K562 (cell line): ENCODE results near the gene PRND. TPM values are rescaled to one million over a fixed set of nuclear protein-coding genes. Genes with fewer than 3 reads are reported as not detected.

Experiments used
- ATAC-seq: fragments of 200-7000 bp; cut with Tn5 transposase; 3 replicates; pipeline ENCODE4 v1.9.1; 2020; ENCODE audit warnings: moderate library complexity
- BruUV-seq: library from RNA; stranded (reverse); fragments of 400-500 nt; replicated peaks from 2 replicates; lab custom pipeline; 2021; lab: Mats Ljungman, UMichigan
- CTCF ChIA-PET: fragments of 300-600 bp; formaldehyde crosslinking; extraction: SDS; loops from one replicate; lab custom pipeline; 2021; ENCODE audit warnings: low intra/inter-chr PET ratio; lab: Yijun Ruan, JAX
- POLR2A ChIA-PET: fragments of 300-600, 350-650 bp; sonication (Branson Sonifier 250); formaldehyde crosslinking; extraction: SDS; loops from one replicate; lab custom pipeline; 2021; ENCODE audit warnings: antibody characterized with exemption, inconsistent platforms; lab: Yijun Ruan, JAX
- DNase-seq, 4 experiments: peaks; one replicate each; pipeline versions ENCODE4 v3.0.0 to v3.0.0-alpha.2; 2011 to 2018; ENCODE audit warnings: low spot score in 3 of 4, mixed read lengths in 3 of 4; ENCODE audit errors: extremely low read depth in 1 of 4
- FAIRE-seq: peaks from 2 replicates; lab custom pipeline; 2011; peaks lifted over from hg19 to GRCh38; lab: Jason Lieb, UNC
- H2AFZ ChIP-seq: 2 replicates; pipeline ENCODE4 v1.6.0; 2011; ENCODE audit warnings: low read depth, low read length, control low read depth, inconsistent platforms
- H3K27ac ChIP-seq: fragments of 200-600 bp; 3 replicates; pipeline ENCODE4 v1.8.0; 2011; ENCODE audit warnings: low read depth, mild to moderate bottlenecking, control low read depth, inconsistent platforms, low read length, moderate library complexity, mixed read lengths; ENCODE audit errors: extremely low read depth
- H3K27me3 ChIP-seq, 2 experiments: fragments of 300-600 bp in 1 of 2; 2 replicates in 1 of 2; 3 replicates in 1 of 2; pipeline versions ENCODE4 v1.6.0 to v1.8.0; 2011; ENCODE audit warnings: inconsistent platforms in 2 of 2, low read length in 2 of 2, mild to moderate bottlenecking in 1 of 2, mixed read lengths in 1 of 2, moderate library complexity in 1 of 2; ENCODE audit not compliant: control insufficient read depth in 2 of 2, insufficient read depth in 2 of 2
- H3K36me3 ChIP-seq: fragments of 300-600 bp; 3 replicates; pipeline ENCODE4 v1.8.0; 2011; ENCODE audit warnings: mild to moderate bottlenecking, low read length, inconsistent platforms; ENCODE audit not compliant: control insufficient read depth, insufficient read depth
- H3K4me1 ChIP-seq, 2 experiments: fragments of 200-600 bp in 1 of 2; replicated peaks in 1 of 2; 2 replicates in 1 of 2; 3 replicates in 1 of 2; pipeline versions ENCODE4 v1.5.1 to v1.8.0; 2011; ENCODE audit warnings: inconsistent platforms in 2 of 2, low read length in 2 of 2, mild to moderate bottlenecking in 1 of 2, mixed read lengths in 1 of 2, moderate library complexity in 1 of 2; ENCODE audit not compliant: control insufficient read depth in 2 of 2, insufficient read depth in 2 of 2
- H3K4me2 ChIP-seq: 2 replicates; pipeline ENCODE4 v1.6.1; 2011; ENCODE audit warnings: low read length, control low read depth, inconsistent platforms, mixed read lengths; ENCODE audit not compliant: insufficient read depth
- H3K4me3 ChIP-seq: fragments of 200-600 bp; sonication (generic), shearing (Covaris generic); 2 replicates; pipeline ENCODE4 v1.5.1; 2016; ENCODE audit warnings: control low read depth, inconsistent platforms
- H3K79me2 ChIP-seq: fragments of 200-600 bp; 3 replicates; pipeline ENCODE4 v1.8.0; 2011; ENCODE audit warnings: low read length, inconsistent platforms; ENCODE audit not compliant: control insufficient read depth, insufficient read depth
- H3K9ac ChIP-seq, 2 experiments: 2 replicates each; pipeline versions ENCODE4 v1.6.0 to v1.6.1; 2011; ENCODE audit warnings: low read depth in 2 of 2, low read length in 2 of 2, control low read depth in 1 of 2, inconsistent platforms in 1 of 2, mild to moderate bottlenecking in 1 of 2, mixed read lengths in 1 of 2; ENCODE audit not compliant: insufficient read depth in 1 of 2
- H3K9me1 ChIP-seq: one replicate; pipeline ENCODE4 v1.6.0; 2011; ENCODE audit warnings: inconsistent platforms, mild to moderate bottlenecking, low read length, moderate library complexity; ENCODE audit not compliant: control insufficient read depth, insufficient read depth
- H3K9me3 ChIP-seq: replicated peaks from 2 replicates; pipeline ENCODE4 v1.5.1; 2011; ENCODE audit warnings: low read depth, low read length, inconsistent platforms; ENCODE audit not compliant: control insufficient read depth, insufficient read depth
- H4K20me1 ChIP-seq: replicated peaks from 2 replicates; pipeline ENCODE4 v1.6.1; 2011; ENCODE audit warnings: low read length, inconsistent platforms, mixed read lengths; ENCODE audit not compliant: control insufficient read depth, insufficient read depth
- CHCHD3 ChIP-seq: fragments of 250-450 bp; sonication (Bioruptor Pico); IDR thresholded peaks from 2 replicates; pipeline ENCODE4 v2.1.2; 2022; ENCODE audit warnings: mild to moderate bottlenecking
- CREBBP ChIP-seq: IDR thresholded peaks from one replicate; pipeline ENCODE4 v1.6.1; 2012; ENCODE audit warnings: low read depth, mild to moderate bottlenecking, control low read depth, inconsistent platforms, low read length
- FOXM1 ChIP-seq, 2 experiments: fragments of 450-650 bp in 1 of 2; sonication (generic) in 1 of 2; formaldehyde crosslinking in 1 of 2; IDR thresholded peaks; 2 replicates each; pipeline versions ENCODE4 v1.6.1 to v1.9.0; 2017 to 2022; ENCODE audit warnings: low read depth in 2 of 2, mild to moderate bottlenecking in 2 of 2, missing genetic modification reagents in 1 of 2, moderate library complexity in 1 of 2
- GATAD2A ChIP-seq: fragments of 450-650 bp; IDR thresholded peaks from 2 replicates; pipeline ENCODE4 v1.6.1; 2017
- HDAC2 ChIP-seq: fragments of 450-650 bp; IDR thresholded peaks from 2 replicates; pipeline ENCODE4 v1.6.1; 2016; ENCODE audit warnings: mild to moderate bottlenecking
- HDAC3 ChIP-seq: fragments of 450-650 bp; IDR thresholded peaks from 2 replicates; pipeline ENCODE4 v1.6.1; 2018; ENCODE audit warnings: borderline replicate concordance, mild to moderate bottlenecking, moderate library complexity; ENCODE audit not compliant: partially characterized antibody
- KDM4B ChIP-seq, 2 experiments: fragments of 450-650 bp in 1 of 2; sonication (generic) in 1 of 2; IDR thresholded peaks; 2 replicates each; pipeline ENCODE4 v1.6.1; 2016 to 2017; ENCODE audit warnings: borderline replicate concordance in 2 of 2, antibody characterized with exemption in 1 of 2, low read depth in 1 of 2, mild to moderate bottlenecking in 1 of 2
- MED1 ChIP-seq: sonication (generic); formaldehyde crosslinking; IDR thresholded peaks from 2 replicates; pipeline ENCODE4 v1.8.1; 2023; ENCODE audit warnings: missing genetic modification reagents, borderline replicate concordance
- MTA1 ChIP-seq: fragments of 450-650 bp; IDR thresholded peaks from 2 replicates; pipeline ENCODE4 v1.6.1; 2017; ENCODE audit warnings: borderline replicate concordance
- NCOA1 ChIP-seq: fragments of 450-650 bp; IDR thresholded peaks from 2 replicates; pipeline ENCODE4 v1.6.1; 2016; ENCODE audit warnings: low read depth
- NFIC ChIP-seq: fragments of 450-650 bp; IDR thresholded peaks from 2 replicates; pipeline ENCODE4 v1.6.1; 2017; ENCODE audit warnings: mild to moderate bottlenecking, inconsistent platforms
- NR1H2 ChIP-seq: sonication (generic); formaldehyde crosslinking; IDR thresholded peaks from 2 replicates; pipeline ENCODE4 v1.4.0; 2020; ENCODE audit warnings: mild to moderate bottlenecking, missing genetic modification reagents
- PCBP2 ChIP-seq: fragments of 200-400 bp; formaldehyde crosslinking; IDR thresholded peaks from 2 replicates; pipeline ENCODE4 v1.6.1; 2018; ENCODE audit warnings: low read length, low read depth, mild to moderate bottlenecking, moderate library complexity; ENCODE audit not compliant: poor library complexity, severe bottlenecking
- TAF9B ChIP-seq: fragments of 450-650 bp; IDR thresholded peaks from 2 replicates; pipeline ENCODE4 v1.6.1; 2018; ENCODE audit warnings: mild to moderate bottlenecking; ENCODE audit not compliant: partially characterized antibody
- TOE1 ChIP-seq, 2 experiments: fragments of 450-650 bp in 1 of 2; sonication (generic) in 1 of 2; formaldehyde crosslinking in 1 of 2; IDR thresholded peaks; 2 replicates each; pipeline versions ENCODE4 v1.7.1 to v1.8.0; 2016 to 2022; ENCODE audit warnings: borderline replicate concordance in 2 of 2, mild to moderate bottlenecking in 2 of 2, antibody characterized with exemption in 1 of 2, inconsistent platforms in 1 of 2, low read depth in 1 of 2, missing genetic modification reagents in 1 of 2, moderate library complexity in 1 of 2
- ZBTB43 ChIP-seq: sonication (generic); formaldehyde crosslinking; IDR thresholded peaks from 2 replicates; pipeline ENCODE4 v1.8.0; 2023; ENCODE audit warnings: mild to moderate bottlenecking, missing genetic modification reagents
- ZNF316 ChIP-seq: fragments of 450-650 bp; IDR thresholded peaks from 2 replicates; pipeline ENCODE4 v1.6.1; 2016
- ZNF431 ChIP-seq: sonication (generic); formaldehyde crosslinking; IDR thresholded peaks from 2 replicates; pipeline ENCODE4 v1.8.0; 2022; ENCODE audit warnings: mild to moderate bottlenecking, missing genetic modification reagents
- WGBS: fragments of 100-300 bp; shearing (Covaris generic); methylation state at CpG from one replicate; pipeline ENCODE4 v1.1.6; 2016; ENCODE audit warnings: low coverage, mixed read lengths; ENCODE audit not compliant: insufficient coverage; ENCODE audit errors: missing lambda C conversion rate; 5-methylcytosine and 5-hydroxymethylcytosine counted together
- in situ Hi-C: fragments of 300-500 bp; cut with MboI; formaldehyde crosslinking; loops from 4 replicates; pipeline ENCODE4 v1.15.0; 2018; ENCODE audit warnings: inconsistent platforms, mixed read lengths
- intact Hi-C: fragments of 100-400 bp; cut with micrococcal nuclease; formaldehyde crosslinking; loops from 2 replicates; pipeline ENCODE4 v1.14.2; 2022
- polyA plus RNA-seq, 8 experiments: library from polyadenylated mRNA; depleted of rRNA in 4 of 8; stranded (reverse) in 5 of 8; unstranded in 3 of 8; fragments of >200 nt; fragmentation: Nextera tagmentation in 2 of 8; fragmentation: Illumina TruSeq in 1 of 8; extraction: Ambion mirVana in 2 of 8; extraction: Trizol in 1 of 8; gene quantifications; 2 replicates each; pipeline versions ENCODE4 v1.2.1 to v1.2.3, GENCODE V29; 2011 to 2014; ENCODE audit warnings: inconsistent platforms in 1 of 8, missing spikeins in 1 of 8
- total RNA-seq, 7 experiments: library from RNA; depleted of rRNA in 6 of 7; stranded (reverse); fragments of >200 nt in 6 of 7; fragmentation: Illumina TruSeq in 2 of 7; extraction: Trizol in 2 of 7; gene quantifications; 2 replicates each; pipeline versions ENCODE4 v1.2.1 to v1.2.3, GENCODE V29; 2011 to 2021; ENCODE audit warnings: low replicate concordance in 1 of 7
- TF ChIP-seq, protein P1 (sequence below): fragments of 250-450 bp; sonication (Bioruptor Pico); IDR thresholded peaks from 2 replicates; pipeline ENCODE4 v1.9.0; 2021; ENCODE audit warnings: mild to moderate bottlenecking, inconsistent platforms

The PRND gene
- total and polyA plus RNA-seq, 9 of the 15 experiments (the other 6 are each of a cell fraction or from before 2014, with no cell fraction given), result not detected

DNA sequence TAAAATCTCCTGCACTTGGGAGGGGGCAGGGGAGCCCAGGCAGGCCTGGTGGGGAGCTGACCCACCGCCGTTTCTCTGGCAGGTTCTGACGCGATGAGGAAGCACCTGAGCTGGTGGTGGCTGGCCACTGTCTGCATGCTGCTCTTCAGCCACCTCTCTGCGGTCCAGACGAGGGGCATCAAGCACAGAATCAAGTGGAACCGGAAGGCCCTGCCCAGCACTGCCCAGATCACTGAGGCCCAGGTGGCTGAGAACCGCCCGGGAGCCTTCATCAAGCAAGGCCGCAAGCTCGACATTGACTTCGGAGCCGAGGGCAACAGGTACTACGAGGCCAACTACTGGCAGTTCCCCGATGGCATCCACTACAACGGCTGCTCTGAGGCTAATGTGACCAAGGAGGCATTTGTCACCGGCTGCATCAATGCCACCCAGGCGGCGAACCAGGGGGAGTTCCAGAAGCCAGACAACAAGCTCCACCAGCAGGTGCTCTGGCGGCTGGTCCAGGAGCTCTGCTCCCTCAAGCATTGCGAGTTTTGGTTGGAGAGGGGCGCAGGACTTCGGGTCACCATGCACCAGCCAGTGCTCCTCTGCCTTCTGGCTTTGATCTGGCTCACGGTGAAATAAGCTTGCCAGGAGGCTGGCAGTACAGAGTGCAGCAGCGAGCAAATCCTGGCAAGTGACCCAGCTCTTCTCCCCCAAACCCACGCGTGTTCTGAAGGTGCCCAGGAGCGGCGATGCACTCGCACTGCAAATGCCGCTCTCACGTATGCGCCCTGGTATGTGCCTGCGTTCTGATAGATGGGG lies 3.0 kb downstream of the PRND start (continued):
- TF ChIP-seq ZBTB43 (CRISPR knock-in tag) (no peak), NCOA1 (no peak), ZNF431 (CRISPR knock-in tag) (no peak), FOXM1 (IDR thresholded peaks at IDR 0.05; ENCODE audit: low read depth) (no peak), FOXM1 (CRISPR knock-in tag; IDR thresholded peaks at IDR 0.05; ENCODE audit: low read depth) (no peak), MTA1 (no peak), GATAD2A (no peak), CREBBP (no peak), ZNF316 (no peak)

- POLR2A ChIA-PET, result no interaction called here
Observed at GRCh38 chr20:4725263-4725550, 3.5 kb downstream of the PRND start.

More at GRCh38 chr20:4725263-4725550, 3.5 kb downstream of the PRND start:
- in situ Hi-C loops (no loop called here), intact Hi-C loops (no loop called here)
- Histone ChIP-seq H3K27ac (no peak overlapping the region), H3K36me3 (no peaks in the 10 kb centered on the region), H3K4me3 (no peak overlapping the region), H3K9me3 (no peaks in the 10 kb centered on the region), H3K4me1 (no peaks in the 10 kb centered on the region), H4K20me1 (no peaks in the 10 kb centered on the region), H2AFZ (no peak overlapping the region), H3K4me2 (no peak overlapping the region), H3K27me3 (peaks cover 0 to 35% of the 10 kb centered on the region in 2 experiments; a peak in 2 of 5 replicates), H3K9me1 (no peaks in the 10 kb centered on the region), H3K9ac (no peak overlapping the region), H3K79me2 (no peaks in the 10 kb centered on the region)
- TF ChIP-seq MED1 (CRISPR knock-in tag) (no peak), TAF9B (no peak), CHCHD3 (CRISPR knock-in tag) (no peak), TOE1 (IDR thresholded peaks at IDR 0.05; ENCODE audit: borderline replicate concordance) (no peak), TOE1 (CRISPR knock-in tag; IDR thresholded peaks at IDR 0.05; ENCODE audit: borderline replicate concordance, low read depth) (no peak), HDAC2 (no peak), NFIC (no peak), PCBP2 (no peak), HDAC3 (no peak), NR1H2 (CRISPR knock-in tag) (no peak), KDM4B (IDR thresholded peaks at IDR 0.05; ENCODE audit: borderline replicate concordance in 2 of 2, low read depth in 1 of 2) (no peak)
- TF ChIP-seq, protein P1, sequence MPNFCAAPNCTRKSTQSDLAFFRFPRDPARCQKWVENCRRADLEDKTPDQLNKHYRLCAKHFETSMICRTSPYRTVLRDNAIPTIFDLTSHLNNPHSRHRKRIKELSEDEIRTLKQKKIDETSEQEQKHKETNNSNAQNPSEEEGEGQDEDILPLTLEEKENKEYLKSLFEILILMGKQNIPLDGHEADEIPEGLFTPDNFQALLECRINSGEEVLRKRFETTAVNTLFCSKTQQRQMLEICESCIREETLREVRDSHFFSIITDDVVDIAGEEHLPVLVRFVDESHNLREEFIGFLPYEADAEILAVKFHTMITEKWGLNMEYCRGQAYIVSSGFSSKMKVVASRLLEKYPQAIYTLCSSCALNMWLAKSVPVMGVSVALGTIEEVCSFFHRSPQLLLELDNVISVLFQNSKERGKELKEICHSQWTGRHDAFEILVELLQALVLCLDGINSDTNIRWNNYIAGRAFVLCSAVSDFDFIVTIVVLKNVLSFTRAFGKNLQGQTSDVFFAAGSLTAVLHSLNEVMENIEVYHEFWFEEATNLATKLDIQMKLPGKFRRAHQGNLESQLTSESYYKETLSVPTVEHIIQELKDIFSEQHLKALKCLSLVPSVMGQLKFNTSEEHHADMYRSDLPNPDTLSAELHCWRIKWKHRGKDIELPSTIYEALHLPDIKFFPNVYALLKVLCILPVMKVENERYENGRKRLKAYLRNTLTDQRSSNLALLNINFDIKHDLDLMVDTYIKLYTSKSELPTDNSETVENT (CRISPR knock-in tag), result no peak
- 0% methylated on average over 4 of the region's 4 CpGs for WGBS
- no peak for ATAC-seq
- no peak for FAIRE-seq
- DNase-seq, result no peak
- CTCF ChIA-PET, result no interaction called here
- no TSS peak for BruUV-seq
